HG03159 (cell line): ENCODE results near the gene EPN3.

ENCODE experiments used
- ATAC-seq: cut with Tn5 transposase; IDR thresholded peaks from one replicate; pipeline ENCODE4 v1.9.1; 2021; ENCODE audit warnings: mild to moderate bottlenecking, moderate library complexity; ENCODE audit not compliant: unreplicated experiment

The EPN3 gene

DNA sequence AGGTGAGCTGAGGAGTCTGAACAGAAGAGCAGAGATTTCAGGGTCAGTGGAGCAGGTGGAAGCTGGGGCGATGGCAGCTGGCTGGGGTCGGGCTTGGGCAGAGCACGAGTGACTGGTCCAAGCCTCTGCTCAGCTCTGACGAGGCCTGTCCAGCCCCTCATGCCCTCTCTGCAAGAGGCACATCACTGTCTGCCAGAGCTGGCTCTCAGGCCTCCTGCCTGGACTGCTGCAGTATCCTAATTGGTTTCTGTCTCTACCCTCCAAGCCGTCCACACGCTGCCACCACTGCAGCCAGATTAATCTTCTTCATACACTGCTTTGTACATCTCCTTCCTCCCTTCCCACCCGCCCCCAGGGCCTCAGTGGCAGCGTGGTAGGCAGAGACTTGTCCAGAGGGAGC is 53.4 kb downstream of the EPN3 start:
- no peak for ATAC-seq

DNA sequence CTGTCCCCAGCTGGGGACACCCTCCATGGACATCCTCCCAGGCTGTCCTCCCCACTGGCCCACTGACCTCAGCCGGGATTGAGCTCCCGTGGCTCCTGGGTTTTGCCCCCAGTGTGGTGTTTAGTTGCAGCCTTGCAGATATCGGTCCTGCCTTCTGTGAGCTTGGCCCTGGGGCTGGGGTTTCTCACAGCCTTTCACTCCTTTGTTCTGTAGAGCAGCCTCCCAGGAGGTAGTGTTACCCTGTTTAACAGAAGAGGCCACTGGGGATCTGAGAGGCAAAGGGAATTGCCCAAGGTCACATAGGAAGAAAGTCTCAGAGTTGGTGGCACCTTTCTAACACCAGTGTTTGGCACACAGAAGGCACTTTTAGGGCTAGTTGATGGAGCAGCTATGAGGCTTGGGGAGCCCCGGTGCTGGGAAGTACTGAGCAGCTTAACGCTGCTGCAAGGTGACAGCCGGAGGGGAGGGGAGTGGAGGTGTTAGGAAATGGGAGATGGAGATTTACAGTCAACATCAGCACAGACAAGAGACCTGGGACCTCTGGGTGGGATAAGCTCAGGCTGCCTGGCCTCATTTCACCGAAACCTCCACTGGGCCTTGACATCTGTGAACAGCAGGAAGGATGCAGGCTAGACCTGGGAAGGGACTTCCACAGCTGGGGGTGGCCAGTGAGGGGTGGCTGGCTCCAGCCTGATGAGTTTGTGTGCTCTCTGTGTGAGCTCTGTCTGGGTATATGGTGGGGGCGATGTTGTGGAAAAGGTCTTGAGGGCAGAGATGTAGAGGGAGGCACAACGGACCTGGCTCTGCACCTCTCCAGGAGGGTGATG is 54.1 kb downstream of the EPN3 start:
- ATAC-seq: no peak

DNA sequence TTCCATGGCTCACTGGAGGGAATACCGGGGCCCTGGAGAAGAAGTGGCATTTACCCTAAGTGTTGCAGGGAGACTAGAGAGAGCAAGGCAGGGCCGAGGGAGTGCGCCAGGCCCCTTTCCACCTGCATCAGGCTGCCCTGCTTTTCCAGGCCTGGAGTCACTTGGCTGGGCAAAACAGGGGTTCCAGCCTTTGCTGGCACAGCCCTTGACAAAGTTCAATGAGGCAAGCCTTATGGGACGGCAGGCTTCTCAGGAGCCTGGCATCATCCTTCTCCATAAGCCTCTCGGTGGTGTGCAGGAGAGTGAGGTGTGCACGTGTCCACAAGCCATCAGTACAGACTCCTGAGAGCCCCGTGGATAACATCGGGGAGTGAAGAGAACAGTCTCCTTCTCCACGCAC is 55.0 kb downstream of the EPN3 start:
- no peak for ATAC-seq

DNA sequence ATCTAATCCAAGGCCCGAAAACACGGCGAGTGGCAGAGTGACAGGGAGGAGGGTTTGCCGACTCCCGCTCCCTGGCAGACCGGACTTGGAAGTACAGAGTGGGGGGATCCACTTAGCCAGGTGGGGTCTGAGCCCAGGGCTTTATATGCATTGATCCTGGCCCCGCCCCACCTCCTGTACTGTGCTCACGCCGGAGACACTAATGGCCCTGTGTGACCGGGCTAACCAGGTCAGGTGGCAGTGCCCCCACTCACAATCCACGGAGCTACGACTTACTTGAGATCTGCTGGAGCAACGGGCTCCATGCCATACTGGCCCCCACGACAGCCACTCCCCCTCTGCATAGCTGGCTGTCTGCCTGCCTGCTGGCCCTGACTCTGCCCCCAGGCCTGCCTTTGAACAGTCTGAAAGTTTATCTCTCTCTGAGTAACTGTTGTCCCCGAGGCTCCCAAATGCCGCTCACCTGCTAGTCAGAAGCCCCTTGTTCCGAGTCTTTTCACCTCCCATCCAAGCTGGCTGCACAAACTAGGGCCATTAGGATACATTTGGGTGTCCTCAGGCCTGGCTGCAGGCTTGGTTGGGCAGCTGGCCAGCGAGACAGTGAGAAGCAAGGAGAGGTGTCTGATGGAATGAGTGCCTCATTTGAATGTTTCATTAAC is 56.0 kb downstream of the EPN3 start:
- ATAC-seq: no peak

DNA sequence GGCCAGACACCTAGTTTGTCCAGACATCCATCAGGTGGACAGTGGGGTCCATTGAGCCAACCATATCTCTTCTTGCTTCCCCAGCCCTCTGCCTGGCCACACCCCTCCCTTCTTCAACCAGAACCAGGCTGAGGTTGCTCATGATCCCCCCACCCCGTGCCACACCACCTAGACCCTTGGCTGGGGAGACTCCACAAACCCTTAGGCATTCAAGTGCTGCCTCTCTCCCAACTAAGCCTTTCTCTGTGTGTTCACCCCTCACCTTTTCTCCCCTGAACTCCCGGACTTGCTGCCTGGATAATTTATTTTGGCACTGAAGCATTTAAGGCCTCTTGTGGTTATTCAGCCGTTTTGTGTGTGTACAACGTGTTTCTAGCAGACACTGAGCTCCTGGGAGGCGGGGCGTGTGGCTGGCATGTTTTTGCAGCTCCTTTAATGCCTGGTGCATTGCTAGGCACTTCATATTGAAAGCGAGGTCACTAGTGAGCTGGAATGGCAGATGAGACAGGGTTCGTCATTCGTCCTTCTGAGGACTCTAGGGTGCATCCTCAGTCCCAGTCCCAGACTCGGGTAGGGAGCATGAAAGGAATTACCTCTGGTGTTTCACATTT is 56.7 kb downstream of the EPN3 start:
- no peak for ATAC-seq

- ATAC-seq: no peak
Observed at GRCh38 chr17:50590946-50591737, 58.6 kb downstream of the EPN3 start.

DNA sequence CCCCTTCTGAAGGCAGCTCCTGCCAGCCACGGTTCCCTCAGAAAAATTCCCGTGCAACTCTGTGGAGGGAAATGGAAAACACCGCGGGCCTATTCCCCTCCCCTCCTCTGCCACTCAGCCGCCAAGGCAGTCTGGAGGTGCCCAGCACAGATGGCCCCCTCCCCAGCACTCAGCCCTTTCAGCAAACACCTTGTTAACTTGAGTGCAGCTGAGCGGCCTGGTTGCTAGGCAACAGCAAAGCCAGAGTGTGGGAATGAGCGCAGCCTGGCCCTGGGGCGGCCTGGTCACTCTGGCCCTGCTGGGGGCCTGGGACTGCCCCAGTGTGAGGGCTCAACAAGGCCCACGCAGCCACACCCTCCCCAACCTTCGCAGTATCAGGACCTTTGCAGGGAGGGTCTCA is 60.8 kb downstream of the EPN3 start:
- no peak for ATAC-seq
